Measurements from ENCODE around the gene IL4I1.

Gene IL4I1

DNA sequence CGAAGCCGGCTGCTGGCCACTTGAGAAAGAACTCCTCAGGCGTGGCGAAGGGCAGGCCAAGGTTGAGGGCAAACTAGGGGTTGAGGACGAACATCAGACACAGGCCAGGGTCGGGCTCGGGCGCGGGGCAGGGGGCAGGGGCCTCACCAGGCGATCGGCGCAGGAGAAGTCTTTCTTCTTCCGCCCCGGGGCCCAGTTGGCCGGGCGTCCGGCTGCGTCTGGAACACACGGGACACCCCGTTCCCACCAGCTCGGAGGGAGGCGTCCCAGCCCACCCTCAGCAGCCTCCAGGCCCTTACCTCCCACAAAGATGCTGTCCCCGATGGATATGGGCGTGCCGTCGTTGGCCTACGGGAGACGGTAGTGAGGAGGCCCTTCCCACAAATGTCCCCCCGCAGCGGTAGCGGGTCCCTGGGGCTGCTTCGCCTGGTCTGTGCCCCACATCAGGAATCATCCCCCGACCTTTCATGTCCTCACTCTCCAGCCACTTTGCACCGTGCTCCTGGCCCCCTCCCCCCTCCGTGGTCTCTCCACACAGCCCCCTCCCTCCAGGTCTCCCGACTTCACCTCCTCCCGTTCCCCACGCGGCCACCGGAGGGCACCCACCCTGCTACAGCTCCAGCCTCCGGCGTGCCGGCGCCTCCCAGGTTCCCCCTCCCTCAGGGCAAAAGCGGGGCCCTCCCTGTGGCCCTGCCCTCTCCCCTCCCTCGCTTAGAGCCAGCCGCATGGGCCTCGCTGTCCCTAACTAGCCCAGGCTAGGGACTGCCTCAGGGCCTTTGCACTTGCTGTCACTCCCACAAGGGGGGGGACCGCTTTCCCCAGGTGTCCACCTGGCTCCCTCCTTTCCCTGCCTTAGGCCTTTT lies 34.1 kb downstream of the IL4I1 start:
- no peak for DNase-seq

DNA sequence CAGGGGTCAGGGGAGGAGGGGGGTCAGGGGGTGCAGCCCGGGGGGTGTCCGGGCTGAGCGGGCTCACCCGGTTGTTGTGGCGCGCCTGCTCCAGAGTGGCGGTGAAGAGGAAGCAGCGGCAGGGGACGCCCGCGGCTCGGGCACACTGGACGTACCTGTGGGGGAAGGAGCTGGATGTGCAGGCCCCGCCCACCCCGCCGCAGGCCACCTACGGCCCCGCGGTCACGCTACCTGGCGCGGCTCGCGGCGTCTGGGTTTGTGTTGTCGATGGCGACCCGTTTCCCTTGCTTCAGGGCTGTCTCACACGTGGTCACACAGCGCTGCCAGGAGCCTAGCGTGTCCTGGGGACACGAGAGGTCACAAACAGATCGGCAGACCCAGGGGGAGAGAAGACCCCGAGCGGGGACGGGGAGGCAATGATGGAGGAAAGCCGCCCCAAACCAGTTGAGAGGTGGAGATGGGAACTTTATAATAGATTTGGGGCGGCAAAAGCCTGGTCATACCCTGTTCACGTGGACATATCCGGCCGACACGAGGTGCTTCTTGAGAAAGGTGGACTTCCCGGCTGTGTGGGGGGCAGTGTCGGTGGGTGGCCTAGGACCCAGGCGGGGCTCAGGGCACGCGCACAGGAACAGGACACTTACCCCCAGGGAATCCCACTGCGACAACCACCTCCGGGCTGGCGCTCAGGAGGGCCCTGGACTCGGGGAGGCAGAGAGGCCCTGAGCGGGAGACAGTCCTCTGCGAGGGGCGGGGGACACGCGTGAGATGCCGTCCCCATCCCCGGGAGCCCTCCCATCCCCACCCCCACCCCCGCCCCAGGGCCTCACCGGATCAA lies 34.9 kb downstream of the IL4I1 start:
- DNase-seq: no peak

GRCh38 chr19:49861107-49861506 lies 35.6 kb downstream of the IL4I1 start:
- no peak for DNase-seq

DNA sequence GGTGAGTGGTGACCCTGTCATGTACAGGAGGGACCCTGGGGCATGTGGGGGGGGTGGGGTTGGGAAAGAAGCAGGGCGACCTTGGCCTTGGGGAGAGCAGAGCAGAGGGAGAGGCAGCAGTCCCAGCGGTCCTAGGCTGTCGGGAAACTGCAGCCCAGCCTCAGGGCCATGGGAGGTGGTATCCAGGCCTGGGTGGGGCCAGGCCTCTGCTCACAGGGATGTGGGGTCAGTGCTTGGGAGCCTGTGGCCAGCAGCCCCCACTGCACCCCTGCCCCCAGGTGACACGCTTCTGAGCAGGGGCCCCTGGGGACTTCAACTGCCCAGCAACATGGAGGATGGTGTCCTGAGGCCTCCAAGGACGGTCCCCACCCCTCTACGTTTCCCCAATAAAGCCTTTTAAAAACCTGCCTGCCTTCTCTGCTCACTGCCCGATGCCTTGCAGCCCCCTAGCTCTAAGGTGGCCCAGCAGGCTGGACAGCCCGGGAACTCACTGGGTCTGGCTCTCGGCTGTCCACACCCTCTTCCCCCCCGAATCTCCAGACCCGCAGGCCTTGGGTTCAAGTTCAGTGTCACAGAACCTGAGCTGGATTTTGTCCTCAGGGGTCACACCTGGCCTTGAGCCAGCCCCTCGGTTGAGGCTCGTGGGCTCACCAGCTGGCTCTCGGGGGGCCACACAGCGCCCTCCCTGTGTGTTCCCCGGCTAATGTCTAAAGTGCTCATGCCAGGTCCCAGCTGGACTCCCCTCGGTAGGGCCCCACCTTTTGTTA lies 36.2 kb downstream of the IL4I1 start:
- DNase-seq: no peak

DNA sequence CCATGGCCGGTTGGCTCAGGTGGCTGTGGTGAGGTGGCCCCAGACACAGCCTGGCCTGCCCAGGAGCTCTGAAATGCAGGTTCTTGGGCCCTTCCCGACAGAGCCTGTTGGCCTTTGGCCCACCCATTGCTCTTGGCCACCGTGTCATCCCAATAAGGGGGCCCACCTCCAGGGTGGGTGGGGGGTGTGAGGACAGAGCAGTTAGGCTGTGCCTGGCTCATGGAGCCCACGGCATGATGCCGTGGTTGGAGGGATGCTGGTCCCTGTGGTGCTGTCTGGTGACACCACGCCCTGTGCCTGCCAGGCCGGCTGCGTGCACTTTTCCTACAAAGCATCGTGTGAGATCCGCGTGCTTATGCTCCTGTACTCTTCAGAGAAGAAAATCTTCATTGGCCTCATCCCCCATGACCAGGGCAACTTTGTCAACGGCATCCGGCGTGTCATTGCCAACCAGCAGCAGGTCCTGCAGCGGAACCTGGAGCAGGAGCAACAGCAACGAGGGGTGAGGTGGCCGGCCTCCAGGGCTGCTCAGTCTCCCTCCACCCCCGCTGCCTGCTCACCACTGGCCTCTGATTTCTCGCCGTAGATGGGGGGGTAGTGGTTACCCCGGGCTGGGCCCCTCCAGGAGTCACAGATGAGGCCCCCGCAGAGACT lies 36.9 kb downstream of the IL4I1 start:
- no peak for DNase-seq

DNA sequence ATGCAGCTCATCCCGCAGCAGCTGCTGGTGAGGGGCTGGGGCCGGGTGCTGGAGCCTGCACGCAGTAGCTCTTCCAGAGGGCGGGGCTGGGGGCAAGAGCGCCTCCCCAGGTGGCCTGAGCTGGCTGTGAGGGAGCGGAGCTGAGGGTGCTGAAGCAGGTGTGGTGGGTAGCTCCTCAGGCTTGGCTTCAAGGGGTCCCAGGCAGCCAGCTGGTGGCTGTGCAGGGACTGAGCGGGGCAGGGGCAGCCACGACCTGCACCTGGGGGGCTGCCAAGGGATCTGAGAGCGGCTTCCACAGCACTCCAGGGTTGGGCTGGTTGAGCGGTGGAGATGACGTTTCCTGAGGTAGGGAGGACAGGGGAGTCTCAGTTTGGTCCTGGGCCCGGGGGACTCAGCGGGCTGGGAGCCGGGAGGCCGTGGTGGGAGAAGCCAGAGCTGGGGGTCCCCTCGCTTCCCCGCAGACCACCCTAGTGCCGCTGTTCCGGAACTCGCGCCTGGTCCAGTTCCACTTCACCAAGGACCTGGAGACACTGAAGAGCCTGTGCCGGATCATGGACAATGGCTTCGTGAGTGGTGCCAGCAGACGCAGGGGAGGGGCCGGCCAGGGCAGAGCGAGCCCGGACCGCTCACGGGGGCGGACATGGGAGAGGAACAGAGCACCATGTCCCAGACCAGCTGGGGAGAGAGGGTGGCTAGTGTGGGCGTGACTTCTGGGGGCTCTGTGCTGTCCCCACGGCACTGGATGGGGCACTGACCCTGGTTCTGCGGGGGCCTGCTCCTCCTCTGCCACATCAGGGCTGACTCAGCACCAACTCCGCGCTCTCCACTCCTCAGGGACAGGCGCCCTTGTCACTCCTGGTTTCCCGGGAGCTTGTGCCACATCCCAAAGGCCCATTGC lies 38.4 kb downstream of the IL4I1 start:
- DNase-seq: no peak

DNA sequence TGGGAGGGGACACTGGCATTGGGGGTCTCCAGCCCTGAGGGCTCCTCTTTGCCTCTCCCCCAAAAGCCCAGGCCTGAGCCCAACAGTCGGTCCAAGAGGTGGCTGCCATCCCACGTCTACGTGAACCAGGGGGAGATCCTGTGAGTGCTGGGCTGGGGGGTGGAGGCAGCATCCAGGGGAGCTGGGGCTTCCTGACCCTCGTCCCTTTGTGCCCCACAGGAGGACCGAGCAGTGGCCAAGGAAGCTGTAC lies 38.9 kb downstream of the IL4I1 start:
- no peak for DNase-seq

DNA sequence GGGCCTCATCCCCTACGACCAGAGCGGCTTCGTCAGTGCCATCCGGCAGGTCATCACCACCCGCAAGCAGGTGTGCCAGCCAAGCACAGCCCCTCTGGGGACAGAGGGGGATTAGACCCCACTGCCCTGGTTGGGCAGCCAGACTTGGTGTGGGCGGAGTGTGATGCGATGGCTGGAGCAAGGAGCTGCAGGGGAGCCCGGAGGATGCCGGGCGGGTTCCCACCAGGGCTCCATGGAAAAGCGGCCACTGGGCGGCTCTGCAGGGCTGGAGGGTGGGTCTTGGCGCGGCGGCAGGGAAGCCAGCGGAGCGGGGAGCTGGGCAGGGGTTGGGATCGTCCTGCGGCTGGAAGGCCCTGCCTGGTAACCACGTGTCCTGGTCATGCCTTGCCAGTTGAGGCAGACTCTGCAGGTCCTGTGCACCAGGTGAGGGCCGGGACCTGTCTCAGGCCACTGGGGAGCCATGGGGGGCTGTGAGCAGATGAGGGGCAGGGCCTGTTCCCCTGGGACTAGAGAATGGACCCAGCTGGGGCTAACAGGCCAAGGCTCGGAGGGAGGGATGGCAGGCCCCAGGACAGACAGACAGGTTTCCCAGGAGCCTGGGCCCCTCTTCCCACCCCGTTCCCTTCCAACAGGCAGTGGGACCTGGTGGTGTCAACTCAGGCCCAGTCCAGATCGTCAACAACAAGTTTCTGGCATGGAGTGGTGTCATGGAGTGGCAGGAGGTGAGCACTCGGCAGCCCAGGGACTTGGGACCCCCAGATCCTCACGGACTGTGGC lies 39.4 kb downstream of the IL4I1 start:
- DNase-seq: no peak

- DNase-seq: no peak
These were observed 40.1 kb downstream of the IL4I1 start for GRCh38 chr19:49856574-49857021.

DNA sequence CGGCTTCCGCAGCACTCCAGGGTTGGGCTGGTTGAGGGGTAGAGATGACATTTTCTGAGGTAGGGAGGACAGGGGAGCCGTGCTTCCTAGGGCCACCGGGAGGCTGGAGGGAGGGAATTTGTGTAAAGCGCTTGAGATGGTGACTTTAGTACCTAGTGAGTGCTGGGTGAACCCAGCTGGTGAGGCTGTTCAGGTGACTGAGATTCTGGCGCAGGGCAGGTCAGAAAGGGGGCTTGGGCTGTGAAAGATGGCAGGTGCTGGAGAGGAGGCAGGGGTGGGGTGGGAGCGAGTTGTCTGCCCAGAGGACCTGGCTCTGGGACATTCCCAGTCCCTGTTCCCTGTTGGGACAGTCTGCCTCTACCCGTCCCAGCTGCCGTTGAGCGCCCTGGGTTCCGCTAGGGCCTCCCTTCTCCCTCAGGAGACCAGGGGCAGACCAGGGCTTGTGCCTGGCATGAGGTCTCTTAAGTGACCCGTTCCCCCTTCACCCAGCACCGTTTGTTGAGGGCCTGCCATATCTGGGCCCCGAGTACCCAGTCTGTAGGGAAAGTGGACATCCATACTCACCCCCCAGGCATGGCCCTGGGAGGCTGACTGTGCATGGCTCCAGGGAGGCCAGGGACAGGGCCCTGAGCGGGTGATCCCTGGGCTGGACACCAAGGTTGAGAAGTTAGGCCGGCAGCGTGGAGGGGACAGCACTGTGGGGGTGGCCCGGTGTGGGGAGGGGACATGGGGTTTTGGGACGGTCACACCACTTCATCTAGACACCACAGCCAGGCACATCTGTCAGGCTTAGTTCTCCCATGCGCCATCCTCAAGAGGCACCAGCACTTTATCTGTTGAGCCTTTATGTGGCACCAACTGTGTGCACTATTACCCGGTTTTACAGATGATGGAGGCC lies 40.8 kb downstream of the IL4I1 start:
- no peak for DNase-seq

DNA sequence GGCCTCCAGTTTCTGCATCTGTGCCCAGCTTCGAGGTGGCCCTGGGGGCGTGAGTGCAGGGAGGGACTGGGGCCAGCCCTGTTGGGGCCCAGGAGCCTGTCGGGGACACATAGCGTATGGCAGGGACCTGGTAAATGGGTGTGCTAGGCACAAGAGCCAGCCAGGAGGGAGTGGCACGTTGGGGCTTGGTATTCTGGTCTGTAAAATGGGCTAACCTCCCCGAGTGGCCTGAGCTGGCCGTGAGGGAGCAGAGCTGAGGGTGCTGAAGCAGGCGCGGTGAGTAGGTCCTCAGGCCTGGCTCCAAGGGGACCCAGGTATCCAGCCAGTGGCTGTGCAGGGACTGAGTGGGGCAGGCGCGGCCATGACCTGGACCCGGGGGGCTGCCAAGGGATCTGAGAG lies 41.4 kb downstream of the IL4I1 start:
- DNase-seq: no peak

GRCh38 chr19:49854378-49855263 lies 42.1 kb downstream of the IL4I1 start:
- no peak for DNase-seq

- DNase-seq: no peak
These were observed 42.8 kb downstream of the IL4I1 start for GRCh38 chr19:49853852-49854377.

DNA sequence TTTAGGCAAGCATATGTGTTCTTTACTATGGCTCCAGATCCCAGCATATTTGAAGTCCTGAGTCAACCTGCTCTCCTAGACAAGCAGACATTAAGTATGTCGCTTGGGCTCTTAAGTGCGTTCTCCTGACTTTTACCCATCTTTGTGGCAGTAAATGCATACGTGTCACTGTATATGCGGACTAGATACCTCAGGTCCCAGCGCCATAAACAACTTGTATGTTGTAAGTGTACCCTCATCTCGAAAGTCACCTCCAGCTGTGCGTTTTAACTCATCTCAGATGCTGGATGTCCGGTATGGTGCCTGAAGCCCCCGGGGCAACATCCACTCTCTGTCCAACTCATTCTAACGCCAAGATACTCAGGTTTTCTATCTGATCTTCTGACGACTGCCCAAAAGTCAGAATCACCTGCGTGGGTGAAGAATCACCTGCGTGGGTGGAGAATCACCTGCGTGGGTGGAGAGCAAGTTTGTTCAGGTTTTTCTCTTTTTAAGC lies 44.0 kb downstream of the IL4I1 start:
- no peak for DNase-seq

DNA sequence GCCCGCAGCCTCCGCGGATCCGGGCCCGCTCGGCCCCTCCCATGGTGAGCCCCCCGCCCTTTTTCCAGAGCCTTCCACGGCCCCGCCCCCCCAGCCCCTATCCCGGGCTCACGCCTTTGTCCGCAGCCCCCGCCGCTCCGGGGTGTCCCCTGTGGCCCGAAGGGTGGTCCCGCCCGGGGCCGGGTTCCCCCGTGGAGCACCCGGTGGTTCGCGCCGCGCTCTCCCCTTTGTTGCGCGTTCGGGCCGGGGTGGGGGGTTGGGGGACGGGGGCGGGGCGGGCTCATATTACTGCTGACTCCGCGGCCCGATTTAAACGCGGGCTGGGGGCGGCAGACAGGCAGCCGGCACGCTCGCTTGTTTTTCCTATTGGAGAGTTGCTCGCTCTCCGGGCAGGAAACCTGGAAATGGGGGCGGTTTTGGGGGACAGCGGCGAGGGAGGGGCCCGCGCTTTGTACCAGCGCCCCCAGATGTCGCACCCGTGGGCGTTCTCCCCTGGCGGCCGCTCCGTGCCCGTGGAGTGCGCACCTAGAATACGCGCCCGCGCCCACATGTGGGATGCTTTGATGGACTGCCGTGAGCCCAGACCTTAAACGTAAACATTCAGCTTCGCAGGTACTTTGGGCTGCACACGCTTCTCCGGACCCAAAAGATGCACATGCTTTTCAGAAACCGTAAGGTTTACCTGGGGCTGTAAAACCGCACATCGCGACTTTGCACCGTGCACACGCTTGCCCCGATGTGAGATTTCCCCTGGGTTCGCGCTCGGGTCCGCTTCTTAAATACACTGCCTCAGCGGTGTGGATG lies 45.0 kb downstream of the IL4I1 start:
- peak in 5 of 6 experiments; percentile 22 to 58 (median 53) for DNase-seq

DNA sequence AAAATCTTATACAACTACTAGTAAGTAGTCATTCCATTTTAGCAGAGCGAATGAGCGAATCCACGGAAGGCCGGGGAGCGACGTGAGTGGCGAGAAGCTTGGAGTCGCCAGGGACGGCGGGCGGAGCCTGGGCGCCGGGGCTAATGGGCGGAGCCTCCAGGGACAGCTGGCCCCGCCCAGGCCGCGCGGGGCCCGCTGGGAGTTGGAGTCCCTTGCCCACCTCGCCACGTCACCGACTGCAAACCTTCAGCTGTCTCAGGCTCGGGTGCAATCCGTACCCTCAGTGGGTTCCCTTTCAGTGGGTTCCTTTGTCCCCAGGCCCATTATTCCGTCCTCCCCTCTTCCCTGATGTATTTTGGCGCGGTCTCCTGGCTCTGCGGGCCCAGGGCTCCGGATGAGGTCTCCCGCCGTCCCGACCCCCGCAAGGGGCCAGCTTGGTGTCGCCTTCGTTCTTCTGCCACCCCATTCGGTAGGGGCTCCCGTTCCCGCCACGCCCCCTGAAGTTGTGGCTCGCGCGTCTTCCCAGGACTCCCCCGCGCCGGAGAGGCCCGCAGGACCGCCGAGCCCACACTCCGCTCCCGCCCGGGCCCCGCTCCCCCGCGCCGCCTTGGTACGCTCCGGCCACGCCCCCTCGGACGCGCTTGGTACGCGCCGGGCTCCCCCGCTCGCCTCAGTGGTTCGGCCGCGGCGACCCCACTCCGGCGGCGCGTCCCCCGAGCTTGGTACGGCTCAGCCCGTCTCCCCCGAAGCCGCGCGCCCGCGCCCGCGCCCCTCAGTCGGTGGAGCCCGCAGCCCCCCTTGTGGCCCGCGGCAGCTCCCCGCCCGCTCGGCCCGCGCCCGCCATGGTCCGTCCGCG lies 46.0 kb downstream of the IL4I1 start, which contains the start of gene PTOV1:
Gene PTOV1, plus strand, starts transcription at position 673 of the 856 bp plus-strand sequence.
- DNase-seq: peak; percentile 77 to 92 (median 84)

- no peak for DNase-seq
These were observed 46.5 kb downstream of the IL4I1 start for GRCh38 chr19:49850221-49850486.

All from stimulated activated naive CD4-positive, alpha-beta T cell (primary cell).